ENCODE results near the gene MISP. TPM values are rescaled to one million over a fixed set of nuclear protein-coding genes. Genes with fewer than 3 reads are reported as not detected.
"Not testable (repeated sequence)": the region's sequence is repeated elsewhere in the genome, so short reads cannot be mapped to it uniquely, and the experiment has no call there.

Gene MISP
- not detected for total RNA-seq

DNA sequence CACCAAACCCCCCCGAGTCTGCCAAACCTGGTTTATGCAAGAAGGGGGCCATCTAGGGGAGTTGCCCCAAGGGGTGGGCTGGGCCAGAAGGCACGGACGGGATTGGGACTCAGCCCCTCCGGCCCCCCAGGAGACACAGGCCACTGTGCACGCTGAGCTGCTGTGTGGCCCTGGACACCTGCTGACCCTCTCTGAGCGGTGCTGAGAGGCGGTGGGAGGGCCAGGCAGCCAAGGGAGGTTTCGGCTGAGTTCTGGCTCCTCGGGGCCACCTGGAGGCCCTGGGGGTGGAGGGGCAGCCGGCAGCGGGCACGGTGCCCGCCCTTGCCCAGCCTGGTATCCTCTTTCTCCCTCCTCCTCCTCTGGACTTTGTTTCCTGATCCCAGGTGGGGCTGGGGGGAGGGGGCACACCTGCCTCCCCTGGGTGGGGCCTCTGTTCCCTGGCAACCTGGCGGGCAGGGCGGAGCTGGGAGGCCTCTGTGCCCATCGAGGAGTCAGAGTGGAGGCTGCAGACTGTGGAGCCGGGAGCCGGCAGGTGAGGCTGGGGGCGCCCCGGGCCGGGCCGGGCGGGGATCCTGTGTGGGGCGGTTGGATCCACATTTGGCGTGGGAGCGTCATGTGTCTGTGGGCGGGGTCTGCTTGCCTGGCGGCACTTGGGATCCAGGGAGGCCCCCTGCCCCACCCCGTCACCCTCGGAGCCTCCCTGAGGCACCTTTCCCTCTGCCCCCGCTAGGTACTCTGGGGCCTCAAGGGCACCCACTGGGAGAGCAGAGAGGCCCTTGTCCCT is at the start of gene MISP:
TSS of gene MISP (plus strand) at position 473 of the 784 bp plus-strand sequence. CDS start 5,835 bp downstream, outside the sequence.
- Mint-ChIP-seq H3K4me3 (no peak within 1 kb of the TSS), H3K27me3 (peaks cover 2% of the 10 kb centered on the region), H3K9me3 (peaks cover 2% of the 10 kb centered on the region), H3K27ac (no peak within 1 kb of the TSS), H3K36me3 (ENCODE audit: low read depth) (no peaks in the 10 kb centered on the region), H3K4me1 (ENCODE audit: low read depth) (no peaks in the 10 kb centered on the region)
- ATAC-seq (no peak), DNase-seq (no peak)
- TF ChIP-seq, protein P1, sequence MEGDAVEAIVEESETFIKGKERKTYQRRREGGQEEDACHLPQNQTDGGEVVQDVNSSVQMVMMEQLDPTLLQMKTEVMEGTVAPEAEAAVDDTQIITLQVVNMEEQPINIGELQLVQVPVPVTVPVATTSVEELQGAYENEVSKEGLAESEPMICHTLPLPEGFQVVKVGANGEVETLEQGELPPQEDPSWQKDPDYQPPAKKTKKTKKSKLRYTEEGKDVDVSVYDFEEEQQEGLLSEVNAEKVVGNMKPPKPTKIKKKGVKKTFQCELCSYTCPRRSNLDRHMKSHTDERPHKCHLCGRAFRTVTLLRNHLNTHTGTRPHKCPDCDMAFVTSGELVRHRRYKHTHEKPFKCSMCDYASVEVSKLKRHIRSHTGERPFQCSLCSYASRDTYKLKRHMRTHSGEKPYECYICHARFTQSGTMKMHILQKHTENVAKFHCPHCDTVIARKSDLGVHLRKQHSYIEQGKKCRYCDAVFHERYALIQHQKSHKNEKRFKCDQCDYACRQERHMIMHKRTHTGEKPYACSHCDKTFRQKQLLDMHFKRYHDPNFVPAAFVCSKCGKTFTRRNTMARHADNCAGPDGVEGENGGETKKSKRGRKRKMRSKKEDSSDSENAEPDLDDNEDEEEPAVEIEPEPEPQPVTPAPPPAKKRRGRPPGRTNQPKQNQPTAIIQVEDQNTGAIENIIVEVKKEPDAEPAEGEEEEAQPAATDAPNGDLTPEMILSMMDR (IDR thresholded peaks at IDR 0.05), result no peak
- ChIA-PET CTCF (no interaction called here), POLR2A (no interaction called here)
- intact Hi-C loops (cut with micrococcal nuclease), result no loop called here

GRCh38 chr19:702847-703246 is 48.1 kb upstream of the MISP start:
- CTCF ChIA-PET; H3K36me3 Mint-ChIP-seq (ENCODE audit: low read depth); intact Hi-C loops (cut with micrococcal nuclease); H3K27ac Mint-ChIP-seq; H3K9me3 Mint-ChIP-seq; DNase-seq; ATAC-seq; H3K4me1 Mint-ChIP-seq (ENCODE audit: low read depth); POLR2A ChIA-PET; H3K4me3 Mint-ChIP-seq: not testable (repeated sequence)
- peaks cover 20% of the 10 kb centered on the region for H3K27me3 Mint-ChIP-seq

- ChIA-PET POLR2A (no interaction called here), CTCF (interaction anchor here (0.7 kb wide), 1 partner anchor 31 kb away, joined by 3 read pairs; no protein-coding TSS in a partner anchor)
- ATAC-seq, result no peak
- no peak overlapping the region for H3K27ac Mint-ChIP-seq
- H3K4me3 Mint-ChIP-seq, result no peak overlapping the region
- no peaks in the 10 kb centered on the region for H3K36me3 Mint-ChIP-seq (ENCODE audit: low read depth)
- peaks cover 4% of the 10 kb centered on the region for H3K4me1 Mint-ChIP-seq (ENCODE audit: low read depth)
- intact Hi-C loops (cut with micrococcal nuclease), result no loop called here
- H3K9me3 Mint-ChIP-seq, result no peaks in the 10 kb centered on the region
- TF ChIP-seq, protein P1 (IDR thresholded peaks at IDR 0.05), result no peak
- DNase-seq, result no peak
- H3K27me3 Mint-ChIP-seq, result peaks cover 25% of the 10 kb centered on the region
Observed at GRCh38 chr19:703329-703650, 47.6 kb upstream of the MISP start.

- DNase-seq (peak; percentile 82), ATAC-seq (peak; percentile 80)
- no peak overlapping the region for H3K4me3 Mint-ChIP-seq
Observed at GRCh38 chr19:703651-704446, 47.1 kb upstream of the MISP start.

DNA sequence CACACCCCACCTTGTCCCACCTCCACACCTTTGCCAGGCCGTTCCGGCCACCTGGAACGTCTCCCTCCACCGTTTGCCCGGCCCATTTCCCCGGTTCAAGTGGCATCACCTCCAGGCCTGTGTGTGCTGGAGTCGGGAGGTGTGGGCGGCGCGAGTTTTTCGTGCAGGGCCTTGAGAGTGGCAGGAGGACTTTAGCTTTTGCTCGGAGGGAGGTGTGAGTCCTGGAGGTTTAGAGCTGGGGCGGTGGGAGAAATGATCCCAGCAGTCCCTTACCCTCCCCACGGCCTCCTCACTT is 46.5 kb upstream of the MISP start:
- Mint-ChIP-seq H3K36me3 (ENCODE audit: low read depth) (no peaks in the 10 kb centered on the region), H3K9me3 (no peaks in the 10 kb centered on the region), H3K27ac (no peak overlapping the region), H3K4me3 (no peak overlapping the region), H3K4me1 (ENCODE audit: low read depth) (peaks cover 4% of the 10 kb centered on the region), H3K27me3 (peaks cover 25% of the 10 kb centered on the region)
- POLR2A ChIA-PET, result no interaction called here
- TF ChIP-seq, protein P1 (IDR thresholded peaks at IDR 0.05), result no peak
- CTCF ChIA-PET, result interaction anchor here (0.9 to 1.1 kb wide), 2 partner anchors 30 to 36 kb away, joined by 3 to 4 read pairs; no protein-coding TSS in a partner anchor
- ATAC-seq (no peak), DNase-seq (no peak)
- intact Hi-C loops (cut with micrococcal nuclease), result no loop called here

More at GRCh38 chr19:703651-704446, 47.1 kb upstream of the MISP start:
- H3K36me3 Mint-ChIP-seq (ENCODE audit: low read depth), result no peaks in the 10 kb centered on the region
- POLR2A ChIA-PET, result no interaction called here
- CTCF ChIA-PET, result interaction anchor here (0.7 to 1.1 kb wide), 2 partner anchors 30 kb away, joined by 3 to 4 read pairs; no protein-coding TSS in a partner anchor
- H3K4me1 Mint-ChIP-seq (ENCODE audit: low read depth), result peaks cover 4% of the 10 kb centered on the region
- H3K27me3 Mint-ChIP-seq, result peaks cover 25% of the 10 kb centered on the region
- H3K27ac Mint-ChIP-seq, result no peak overlapping the region
- intact Hi-C loops (cut with micrococcal nuclease), result no loop called here
- no peaks in the 10 kb centered on the region for H3K9me3 Mint-ChIP-seq
- TF ChIP-seq, protein P1 (IDR thresholded peaks at IDR 0.05), result no peak
